T-helper 1 cell treated with Interleukin-12 subunit alpha and Interleukin-12 subunit beta and Interleukin-4 antibody, amounts not matched to agents 30 μg/mL and 1 μg/mL, for 36 hours (primary cell): ENCODE measurements around the gene PDZRN4.
"Not testable (repeated sequence)": the region's sequence is repeated elsewhere in the genome, so short reads cannot be mapped to it uniquely, and the experiment has no call there.

ENCODE experiments used
- H3K27ac Mint-ChIP-seq: one replicate; pipeline ENCODE4 v1.8.0; 2021; ENCODE audit warnings: mild to moderate bottlenecking, mixed read lengths
- H3K27me3 Mint-ChIP-seq: one replicate; pipeline ENCODE4 v1.8.0; 2021; ENCODE audit warnings: low read depth, mixed read lengths
- H3K36me3 Mint-ChIP-seq: one replicate; pipeline ENCODE4 v1.8.0; 2021; ENCODE audit warnings: low read depth, mixed read lengths
- H3K4me1 Mint-ChIP-seq: one replicate; pipeline ENCODE4 v1.8.0; 2021; ENCODE audit warnings: low read depth, mixed read lengths
- H3K4me3 Mint-ChIP-seq: one replicate; pipeline ENCODE4 v1.8.0; 2021; ENCODE audit warnings: mild to moderate bottlenecking, moderate library complexity, mixed read lengths
- H3K9me3 Mint-ChIP-seq: one replicate; pipeline ENCODE4 v1.8.0; 2021; ENCODE audit warnings: mixed read lengths

The PDZRN4 gene

GRCh38 chr12:41230756-41231155 lies 42.6 kb downstream of the PDZRN4 start:
- H3K4me1 Mint-ChIP-seq, result no peaks in the 10 kb centered on the region
- H3K27me3 Mint-ChIP-seq, result no peaks in the 10 kb centered on the region
- H3K27ac Mint-ChIP-seq, result no peak overlapping the region
- no peak overlapping the region for H3K4me3 Mint-ChIP-seq
- H3K9me3 Mint-ChIP-seq, result no peaks in the 10 kb centered on the region
- no peaks in the 10 kb centered on the region for H3K36me3 Mint-ChIP-seq

GRCh38 chr12:41234692-41235091 lies 46.6 kb downstream of the PDZRN4 start:
- Mint-ChIP-seq H3K27me3 (no peaks in the 10 kb centered on the region), H3K9me3 (no peaks in the 10 kb centered on the region), H3K36me3 (no peaks in the 10 kb centered on the region), H3K27ac (no peak overlapping the region), H3K4me1 (no peaks in the 10 kb centered on the region), H3K4me3 (no peak overlapping the region)

- Mint-ChIP-seq H3K4me1 (no peaks in the 10 kb centered on the region), H3K27me3 (no peaks in the 10 kb centered on the region)
Observed at GRCh38 chr12:41242603-41243002, 54.5 kb downstream of the PDZRN4 start.

GRCh38 chr12:41248391-41248790 lies 60.3 kb downstream of the PDZRN4 start:
- Mint-ChIP-seq H3K4me1 (no peaks in the 10 kb centered on the region), H3K36me3 (no peaks in the 10 kb centered on the region), H3K27me3 (no peaks in the 10 kb centered on the region), H3K27ac (no peak overlapping the region), H3K9me3 (no peaks in the 10 kb centered on the region), H3K4me3 (no peak overlapping the region)

More at GRCh38 chr12:41242603-41243002, 54.5 kb downstream of the PDZRN4 start:
- H3K27ac Mint-ChIP-seq, result no peak overlapping the region
- no peaks in the 10 kb centered on the region for H3K36me3 Mint-ChIP-seq
- H3K9me3 Mint-ChIP-seq, result no peaks in the 10 kb centered on the region
- H3K4me3 Mint-ChIP-seq, result no peak overlapping the region

GRCh38 chr12:41250748-41251147 lies 62.6 kb downstream of the PDZRN4 start:
- Mint-ChIP-seq H3K36me3 (no peaks in the 10 kb centered on the region), H3K4me3 (no peak overlapping the region), H3K27ac (no peak overlapping the region), H3K27me3 (no peaks in the 10 kb centered on the region), H3K9me3 (no peaks in the 10 kb centered on the region), H3K4me1 (no peaks in the 10 kb centered on the region)

- no peak overlapping the region for H3K27ac Mint-ChIP-seq
- no peak overlapping the region for H3K4me3 Mint-ChIP-seq
- no peaks in the 10 kb centered on the region for H3K27me3 Mint-ChIP-seq
- no peaks in the 10 kb centered on the region for H3K9me3 Mint-ChIP-seq
- no peaks in the 10 kb centered on the region for H3K36me3 Mint-ChIP-seq
- no peaks in the 10 kb centered on the region for H3K4me1 Mint-ChIP-seq
Observed at GRCh38 chr12:41254004-41254914, 66.1 kb downstream of the PDZRN4 start.

GRCh38 chr12:41263196-41263595 lies 75.1 kb downstream of the PDZRN4 start:
- H3K27me3 Mint-ChIP-seq, H3K27ac Mint-ChIP-seq, H3K4me1 Mint-ChIP-seq, H3K36me3 Mint-ChIP-seq, H3K9me3 Mint-ChIP-seq, H3K4me3 Mint-ChIP-seq: not testable (repeated sequence)

GRCh38 chr12:41264281-41264680 lies 76.2 kb downstream of the PDZRN4 start:
- H3K27ac Mint-ChIP-seq, result no peak overlapping the region
- no peaks in the 10 kb centered on the region for H3K36me3 Mint-ChIP-seq
- no peaks in the 10 kb centered on the region for H3K27me3 Mint-ChIP-seq
- H3K9me3 Mint-ChIP-seq, result no peaks in the 10 kb centered on the region
- no peak overlapping the region for H3K4me3 Mint-ChIP-seq
- no peaks in the 10 kb centered on the region for H3K4me1 Mint-ChIP-seq

- H3K27ac Mint-ChIP-seq, result no peak overlapping the region
Observed at GRCh38 chr12:41269056-41269455, 80.9 kb downstream of the PDZRN4 start.

GRCh38 chr12:41271489-41271888 lies 83.4 kb downstream of the PDZRN4 start:
- H3K4me1 Mint-ChIP-seq, result no peaks in the 10 kb centered on the region
- H3K4me3 Mint-ChIP-seq, result no peak overlapping the region
- no peaks in the 10 kb centered on the region for H3K36me3 Mint-ChIP-seq
- H3K27ac Mint-ChIP-seq, result no peak overlapping the region
- no peaks in the 10 kb centered on the region for H3K27me3 Mint-ChIP-seq
- no peaks in the 10 kb centered on the region for H3K9me3 Mint-ChIP-seq

More at GRCh38 chr12:41269056-41269455, 80.9 kb downstream of the PDZRN4 start:
- Mint-ChIP-seq H3K4me3 (no peak overlapping the region), H3K27me3 (no peaks in the 10 kb centered on the region), H3K4me1 (no peaks in the 10 kb centered on the region), H3K9me3 (no peaks in the 10 kb centered on the region), H3K36me3 (no peaks in the 10 kb centered on the region)

GRCh38 chr12:41274643-41275042 lies 86.5 kb downstream of the PDZRN4 start:
- no peaks in the 10 kb centered on the region for H3K36me3 Mint-ChIP-seq
- H3K9me3 Mint-ChIP-seq, result no peaks in the 10 kb centered on the region
- H3K27ac Mint-ChIP-seq, result no peak overlapping the region
- H3K4me1 Mint-ChIP-seq, result no peaks in the 10 kb centered on the region
- no peaks in the 10 kb centered on the region for H3K27me3 Mint-ChIP-seq
- H3K4me3 Mint-ChIP-seq, result no peak overlapping the region

GRCh38 chr12:41277100-41277945 lies 89.2 kb downstream of the PDZRN4 start:
- H3K4me1 Mint-ChIP-seq, result no peaks in the 10 kb centered on the region

GRCh38 chr12:41277946-41278267 lies 89.8 kb downstream of the PDZRN4 start:
- Mint-ChIP-seq H3K27ac (no peak overlapping the region), H3K4me3 (no peak overlapping the region), H3K27me3 (no peaks in the 10 kb centered on the region), H3K36me3 (no peaks in the 10 kb centered on the region), H3K4me1 (no peaks in the 10 kb centered on the region), H3K9me3 (no peaks in the 10 kb centered on the region)

More at GRCh38 chr12:41277100-41277945, 89.2 kb downstream of the PDZRN4 start:
- H3K36me3 Mint-ChIP-seq, result no peaks in the 10 kb centered on the region
- H3K27me3 Mint-ChIP-seq, result no peaks in the 10 kb centered on the region
- no peaks in the 10 kb centered on the region for H3K9me3 Mint-ChIP-seq
- H3K27ac Mint-ChIP-seq, result no peak overlapping the region
- no peak overlapping the region for H3K4me3 Mint-ChIP-seq

- not testable (repeated sequence) for H3K27ac Mint-ChIP-seq, H3K9me3 Mint-ChIP-seq, H3K4me3 Mint-ChIP-seq, H3K4me1 Mint-ChIP-seq, H3K27me3 Mint-ChIP-seq, H3K36me3 Mint-ChIP-seq
Observed at GRCh38 chr12:41280341-41281095, 92.4 kb downstream of the PDZRN4 start.
